IMR-90 (cell line): ENCODE data around the gene CKAP2L. TPM values are rescaled to one million over a fixed set of nuclear protein-coding genes. Genes with fewer than 3 reads are reported as not detected.

ENCODE experiments used
- ATAC-seq: fragments of 200-7000 bp; cut with Tn5 transposase; 2 replicates; pipeline ENCODE4 v1.9.1; 2020; ENCODE audit warnings: low read depth, mild to moderate bottlenecking, moderate library complexity
- BruUV-seq: library from RNA; stranded (reverse); fragments of 400-500 nt; replicated peaks from 2 replicates; lab custom pipeline; 2021; lab: Mats Ljungman, UMichigan
- CTCF ChIA-PET: fragments of 300-600 bp; formaldehyde crosslinking; extraction: SDS; loops from one replicate; lab custom pipeline; 2021; ENCODE audit warnings: antibody characterized with exemption; lab: Yijun Ruan, JAX
- POLR2A ChIA-PET: fragments of 300-600 bp; sonication (Branson Sonifier 250); formaldehyde crosslinking; loops from one replicate; lab custom pipeline; 2022; ENCODE audit warnings: antibody characterized with exemption; ENCODE audit not compliant: unreplicated experiment; lab: Charles Lee
- DNase-seq: peaks from one replicate; pipeline ENCODE4 v3.0.0; 2013
- H2AFZ ChIP-seq: replicated peaks from 2 replicates; pipeline ENCODE3; 2013; ENCODE audit warnings: low read length, mild to moderate bottlenecking; ENCODE audit not compliant: poor library complexity
- H2AK5ac ChIP-seq: 2 replicates; pipeline ENCODE4 v1.6.1; 2013; ENCODE audit warnings: low read depth, low read length, inconsistent platforms
- H2AK9ac ChIP-seq: replicated peaks from 2 replicates; pipeline ENCODE3; 2013; ENCODE audit warnings: mild to moderate bottlenecking, low read depth, low read length, moderate library complexity; ENCODE audit not compliant: poor library complexity
- H2BK120ac ChIP-seq: 2 replicates; pipeline ENCODE4 v1.6.1; 2013; ENCODE audit warnings: low read depth, low read length, inconsistent platforms
- H2BK15ac ChIP-seq: 3 replicates; pipeline ENCODE4 v1.6.1; 2013; ENCODE audit warnings: low read depth, low read length, inconsistent platforms
- H2BK20ac ChIP-seq: 2 replicates; pipeline ENCODE4 v1.6.1; 2013; ENCODE audit warnings: low read depth, mild to moderate bottlenecking, inconsistent platforms, low read length, moderate library complexity
- H2BK5ac ChIP-seq: 2 replicates; pipeline ENCODE4 v1.6.1; 2013; ENCODE audit warnings: mild to moderate bottlenecking, low read depth, low read length, inconsistent platforms; ENCODE audit not compliant: poor library complexity, severe bottlenecking
- H3K14ac ChIP-seq: replicated peaks from 2 replicates; pipeline ENCODE4 v1.6.1; 2013; ENCODE audit warnings: low read depth, low read length, inconsistent platforms
- H3K18ac ChIP-seq: 2 replicates; pipeline ENCODE4 v1.6.1; 2013; ENCODE audit warnings: low read depth, low read length, control low read depth
- H3K23ac ChIP-seq: 2 replicates; pipeline ENCODE4 v1.6.1; 2013; ENCODE audit warnings: low read depth, low read length, inconsistent platforms
- H3K27ac ChIP-seq: 2 replicates; pipeline ENCODE4 v1.5.1; 2013; ENCODE audit warnings: mild to moderate bottlenecking, control low read depth, low read length; ENCODE audit not compliant: insufficient read depth
- H3K27me3 ChIP-seq: 2 replicates; pipeline ENCODE4 v1.6.1; 2013; ENCODE audit warnings: low read length; ENCODE audit not compliant: control insufficient read depth, insufficient read depth
- H3K36me3 ChIP-seq: 2 replicates; pipeline ENCODE4 v1.6.1; 2013; ENCODE audit warnings: low read length, mixed read lengths; ENCODE audit not compliant: control insufficient read depth, insufficient read depth
- H3K4ac ChIP-seq: 2 replicates; pipeline ENCODE4 v1.6.1; 2013; ENCODE audit warnings: low read depth, low read length, inconsistent platforms
- H3K4me1 ChIP-seq: 2 replicates; pipeline ENCODE4 v1.6.1; 2013; ENCODE audit warnings: low read length, mixed read lengths; ENCODE audit not compliant: control insufficient read depth, insufficient read depth
- H3K4me2 ChIP-seq: 2 replicates; pipeline ENCODE4 v1.6.1; 2013; ENCODE audit warnings: low read depth, mild to moderate bottlenecking, control low read depth, low read length, moderate library complexity
- H3K4me3 ChIP-seq: 2 replicates; pipeline ENCODE4 v1.5.1; 2013; ENCODE audit warnings: low read depth, mild to moderate bottlenecking, control low read depth, low read length, moderate library complexity; ENCODE audit not compliant: insufficient read depth
- H3K56ac ChIP-seq: 2 replicates; pipeline ENCODE4 v1.6.1; 2013; ENCODE audit warnings: low read length, inconsistent platforms; ENCODE audit not compliant: insufficient read depth; ENCODE audit errors: extremely low read depth
- H3K79me1 ChIP-seq, 2 experiments: 2 replicates each; pipeline ENCODE4 v1.6.1; 2013; ENCODE audit warnings: low read length in 2 of 2, inconsistent platforms in 1 of 2, low read depth in 1 of 2
- H3K9ac ChIP-seq: 2 replicates; pipeline ENCODE4 v1.6.1; 2013; ENCODE audit warnings: low read depth, low read length, control low read depth
- H3K9me1 ChIP-seq: 2 replicates; pipeline ENCODE4 v1.6.1; 2013; ENCODE audit warnings: low read length, inconsistent platforms; ENCODE audit not compliant: insufficient read depth
- H3K9me3 ChIP-seq: 2 replicates; pipeline ENCODE4 v1.6.1; 2013; ENCODE audit warnings: low read length; ENCODE audit not compliant: control insufficient read depth, insufficient read depth
- H4K20me1 ChIP-seq: 2 replicates; pipeline ENCODE4 v1.6.1; 2013; ENCODE audit warnings: low read length, inconsistent platforms; ENCODE audit not compliant: insufficient read depth
- H4K5ac ChIP-seq: 2 replicates; pipeline ENCODE4 v1.6.1; 2013; ENCODE audit warnings: mild to moderate bottlenecking, low read depth, low read length, control low read depth
- H4K8ac ChIP-seq, 2 experiments: 2 replicates each; pipeline ENCODE4 v1.6.1; 2013; ENCODE audit warnings: low read depth in 2 of 2, low read length in 2 of 2, control low read depth in 1 of 2, inconsistent platforms in 1 of 2
- H4K91ac ChIP-seq: 2 replicates; pipeline ENCODE4 v1.6.1; 2013; ENCODE audit warnings: low read depth, low read length, inconsistent platforms; ENCODE audit not compliant: insufficient read depth
- BHLHE40 ChIP-seq: fragments of 150-350 bp; IDR thresholded peaks from 2 replicates; pipeline ENCODE4 v1.6.1; 2016; ENCODE audit warnings: mild to moderate bottlenecking, low read depth, low read length
- CEBPB ChIP-seq: IDR thresholded peaks from 2 replicates; pipeline ENCODE4 v1.6.1; 2012; ENCODE audit warnings: low read depth, low read length, improper control_type of control experiment
- CHD1 ChIP-seq: IDR thresholded peaks from 2 replicates; pipeline ENCODE4 v1.6.1; 2012; ENCODE audit warnings: low read depth, low read length, improper control_type of control experiment
- FOS ChIP-seq: fragments of 150-350 bp; IDR thresholded peaks from 2 replicates; pipeline ENCODE4 v1.6.1; 2016; ENCODE audit warnings: low read depth, low read length
- MAFK ChIP-seq: IDR thresholded peaks from 2 replicates; pipeline ENCODE4 v1.6.1; 2012; ENCODE audit warnings: low read depth, low read length, improper control_type of control experiment
- MAZ ChIP-seq: IDR thresholded peaks from 2 replicates; pipeline ENCODE4 v1.6.1; 2012; ENCODE audit warnings: low read depth, mild to moderate bottlenecking, low read length, improper control_type of control experiment, moderate library complexity, borderline replicate concordance
- MXI1 ChIP-seq: IDR thresholded peaks from 2 replicates; pipeline ENCODE4 v1.6.1; 2012; ENCODE audit warnings: low read depth, mild to moderate bottlenecking, low read length, moderate library complexity, borderline replicate concordance
- NFE2L2 ChIP-seq: fragments of 150-350 bp; IDR thresholded peaks from 2 replicates; pipeline ENCODE4 v1.6.1; 2016; ENCODE audit warnings: low read depth, mild to moderate bottlenecking, low read length
- POLR2A ChIP-seq: IDR thresholded peaks from 2 replicates; pipeline ENCODE4 v1.6.1; 2012; ENCODE audit warnings: mild to moderate bottlenecking, low read depth, low read length
- RAD21 ChIP-seq: IDR thresholded peaks from 2 replicates; pipeline ENCODE4 v1.6.1; 2012; ENCODE audit warnings: low read length, improper control_type of control experiment
- RCOR1 ChIP-seq: IDR thresholded peaks from 2 replicates; pipeline ENCODE4 v1.6.1; 2012; ENCODE audit warnings: mild to moderate bottlenecking, low read length, improper control_type of control experiment; ENCODE audit not compliant: insufficient replicate concordance
- RFX5 ChIP-seq: IDR thresholded peaks from 2 replicates; pipeline ENCODE4 v1.8.0; 2012; ENCODE audit warnings: low read depth, mild to moderate bottlenecking, low read length, moderate library complexity
- SMC3 ChIP-seq: fragments of 150-350 bp; IDR thresholded peaks from 2 replicates; pipeline ENCODE4 v1.6.1; 2016; ENCODE audit warnings: low read depth, mild to moderate bottlenecking, antibody characterized with exemption, low read length, moderate library complexity
- WGBS, 2 experiments: methylation state at CpG; one replicate each; pipeline versions ENCODE4 v1.1.5 to v1.1.7; 2013; ENCODE audit warnings: missing lambda C conversion rate in 2 of 2; ENCODE audit not compliant: insufficient read length in 1 of 2; ENCODE audit errors: extremely low coverage in 2 of 2; 5-methylcytosine and 5-hydroxymethylcytosine counted together
- dilution Hi-C: fragments of 300-500 bp; cut with HindIII; formaldehyde crosslinking; loops from one replicate; pipeline ENCODE4 v1.14.3; 2018; ENCODE audit warnings: low sequenced_read_pairs; ENCODE audit not compliant: unreplicated experiment
- in situ Hi-C: fragments of 300-500 bp; cut with MboI; formaldehyde crosslinking; loops from 3 replicates; pipeline ENCODE4 v1.14.3; 2019; ENCODE audit warnings: low sequenced_read_pairs, inconsistent platforms, mixed read lengths
- intact Hi-C: fragments of 100-400 bp; cut with micrococcal nuclease; formaldehyde crosslinking; loops from 2 replicates; pipeline ENCODE4 v1.10.0; 2022
- polyA plus RNA-seq, 3 experiments: library from polyadenylated mRNA; depleted of rRNA; stranded (reverse); fragments of >200 nt; gene quantifications; 2 replicates each; pipeline ENCODE4 v1.2.3, GENCODE V29; 2012; ENCODE audit warnings: low replicate concordance in 1 of 3
- total RNA-seq: library from RNA; depleted of rRNA; stranded (reverse); fragments of >200 nt; gene quantifications from 2 replicates; pipeline ENCODE4 v1.2.3, GENCODE V29; 2012
- TF ChIP-seq, protein P1 (sequence below): fragments of 150-350 bp; IDR thresholded peaks from 2 replicates; pipeline ENCODE4 v1.6.1; 2017; ENCODE audit warnings: mild to moderate bottlenecking, antibody characterized with exemption, low read length, low read depth
- TF ChIP-seq, protein P2 (sequence below): conservative IDR thresholded peaks from 2 replicates; pipeline ENCODE4 v1.5.1; 2012; ENCODE audit warnings: mild to moderate bottlenecking, low read depth, low read length, improper control_type of control experiment
- TF ChIP-seq, protein P3 (sequence below): fragments of 150-350 bp; IDR thresholded peaks from 2 replicates; pipeline ENCODE4 v1.6.1; 2016; ENCODE audit warnings: low read depth, mild to moderate bottlenecking, low read length, moderate library complexity, borderline replicate concordance

CKAP2L gene
- total and polyA plus RNA-seq, 2 of the 4 experiments (the other 2 are of a cell fraction), result 6.4 to 9.9 TPM

DNA sequence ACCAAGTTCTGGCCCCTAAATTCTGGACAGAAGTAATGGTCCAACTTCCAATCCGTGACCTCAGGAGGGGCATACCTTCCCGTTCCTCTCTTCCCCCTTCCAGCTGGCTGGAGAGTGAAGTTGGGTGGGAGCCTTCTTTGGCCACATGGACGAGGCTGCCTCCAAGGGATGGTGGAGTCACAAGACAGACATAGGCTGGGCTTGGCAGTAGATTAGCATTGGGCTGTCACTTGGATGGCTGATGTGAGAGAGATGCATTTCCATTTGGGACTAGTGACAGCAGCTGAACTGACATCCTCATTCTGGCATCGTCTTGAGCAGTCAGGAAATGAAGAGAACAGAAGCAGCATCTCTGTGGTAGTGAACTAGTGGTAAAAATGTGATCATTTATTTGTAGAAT lies 31.0 kb downstream of the CKAP2L start:
- Histone ChIP-seq H3K36me3 (no peaks in the 10 kb centered on the region; the same call in 1 of the 2 replicates), H2BK5ac (no peak overlapping the region), H3K9ac (no peak overlapping the region), H3K18ac (no peak overlapping the region), H4K91ac (no peak overlapping the region), H3K4ac (no peak overlapping the region), H2BK120ac (no peak overlapping the region), H3K9me1 (peaks cover 3% of the 10 kb centered on the region; the same call in 1 of the 2 replicates), H4K20me1 (no peaks in the 10 kb centered on the region), H3K14ac (peak overlapping the region; percentile 45; the same call in 1 of the 2 replicates), H3K23ac (no peak overlapping the region), H3K27ac (no peak overlapping the region), H3K4me1 (peaks cover 1% of the 10 kb centered on the region; the same call in 1 of the 2 replicates), H4K8ac (no peak overlapping the region), H2AK9ac (no peak overlapping the region), H2AFZ (peak overlapping the region; percentile 54), H3K9me3 (no peaks in the 10 kb centered on the region), H4K5ac (no peak overlapping the region), H3K4me2 (no peak overlapping the region), H3K79me1 (no peaks in the 10 kb centered on the region; a peak in 1 of 4 replicates), H3K27me3 (no peaks in the 10 kb centered on the region), H3K4me3 (no peak overlapping the region), H2BK15ac (no peak overlapping the region), H3K56ac (no peak overlapping the region), H2BK20ac (no peak overlapping the region), H2AK5ac (no peak overlapping the region)
- CTCF ChIA-PET, result no interaction called here
- TF ChIP-seq CHD1 (no peak), RAD21 (no peak), FOS (no peak), MAZ (no peak), MXI1 (no peak), RCOR1 (no peak), NFE2L2 (no peak), MAFK (no peak), CEBPB (no peak), POLR2A (no peak), RFX5 (no peak), SMC3 (no peak), BHLHE40 (no peak)
- TF ChIP-seq, protein P1, sequence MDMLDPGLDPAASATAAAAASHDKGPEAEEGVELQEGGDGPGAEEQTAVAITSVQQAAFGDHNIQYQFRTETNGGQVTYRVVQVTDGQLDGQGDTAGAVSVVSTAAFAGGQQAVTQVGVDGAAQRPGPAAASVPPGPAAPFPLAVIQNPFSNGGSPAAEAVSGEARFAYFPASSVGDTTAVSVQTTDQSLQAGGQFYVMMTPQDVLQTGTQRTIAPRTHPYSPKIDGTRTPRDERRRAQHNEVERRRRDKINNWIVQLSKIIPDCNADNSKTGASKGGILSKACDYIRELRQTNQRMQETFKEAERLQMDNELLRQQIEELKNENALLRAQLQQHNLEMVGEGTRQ, result no peak
- TF ChIP-seq, protein P2, sequence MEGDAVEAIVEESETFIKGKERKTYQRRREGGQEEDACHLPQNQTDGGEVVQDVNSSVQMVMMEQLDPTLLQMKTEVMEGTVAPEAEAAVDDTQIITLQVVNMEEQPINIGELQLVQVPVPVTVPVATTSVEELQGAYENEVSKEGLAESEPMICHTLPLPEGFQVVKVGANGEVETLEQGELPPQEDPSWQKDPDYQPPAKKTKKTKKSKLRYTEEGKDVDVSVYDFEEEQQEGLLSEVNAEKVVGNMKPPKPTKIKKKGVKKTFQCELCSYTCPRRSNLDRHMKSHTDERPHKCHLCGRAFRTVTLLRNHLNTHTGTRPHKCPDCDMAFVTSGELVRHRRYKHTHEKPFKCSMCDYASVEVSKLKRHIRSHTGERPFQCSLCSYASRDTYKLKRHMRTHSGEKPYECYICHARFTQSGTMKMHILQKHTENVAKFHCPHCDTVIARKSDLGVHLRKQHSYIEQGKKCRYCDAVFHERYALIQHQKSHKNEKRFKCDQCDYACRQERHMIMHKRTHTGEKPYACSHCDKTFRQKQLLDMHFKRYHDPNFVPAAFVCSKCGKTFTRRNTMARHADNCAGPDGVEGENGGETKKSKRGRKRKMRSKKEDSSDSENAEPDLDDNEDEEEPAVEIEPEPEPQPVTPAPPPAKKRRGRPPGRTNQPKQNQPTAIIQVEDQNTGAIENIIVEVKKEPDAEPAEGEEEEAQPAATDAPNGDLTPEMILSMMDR, result no peak
- TF ChIP-seq, protein P3, sequence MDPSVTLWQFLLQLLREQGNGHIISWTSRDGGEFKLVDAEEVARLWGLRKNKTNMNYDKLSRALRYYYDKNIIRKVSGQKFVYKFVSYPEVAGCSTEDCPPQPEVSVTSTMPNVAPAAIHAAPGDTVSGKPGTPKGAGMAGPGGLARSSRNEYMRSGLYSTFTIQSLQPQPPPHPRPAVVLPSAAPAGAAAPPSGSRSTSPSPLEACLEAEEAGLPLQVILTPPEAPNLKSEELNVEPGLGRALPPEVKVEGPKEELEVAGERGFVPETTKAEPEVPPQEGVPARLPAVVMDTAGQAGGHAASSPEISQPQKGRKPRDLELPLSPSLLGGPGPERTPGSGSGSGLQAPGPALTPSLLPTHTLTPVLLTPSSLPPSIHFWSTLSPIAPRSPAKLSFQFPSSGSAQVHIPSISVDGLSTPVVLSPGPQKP, result no peak
- ATAC-seq (no peak), DNase-seq (no peak)
- intact Hi-C loops, result no loop called here
- BruUV-seq, result no TSS peak
- dilution Hi-C loops, result no loop called here
- POLR2A ChIA-PET, result no interaction called here
- in situ Hi-C loops, result no loop called here
- WGBS, 2 experiments, result 39% methylated on average over 2 of the region's 4 CpGs; no CpG with 5 or more reads in 1 of the 2 experiments
